Nephron progenitor cell (in vitro differentiated cells): ENCODE data around the gene PGGHG.

Experiments
- DNase-seq: peaks from one replicate; pipeline ENCODE4 v3.0.0; 2021
- H3K27ac Mint-ChIP-seq: 2 replicates; pipeline ENCODE4 v1.8.0; 2021; ENCODE audit warnings: mild to moderate bottlenecking, moderate library complexity, mixed read lengths
- H3K27me3 Mint-ChIP-seq: 2 replicates; pipeline ENCODE4 v1.8.0; 2021; ENCODE audit warnings: mild to moderate bottlenecking, low read depth, mixed read lengths; ENCODE audit not compliant: poor library complexity
- H3K36me3 Mint-ChIP-seq: 2 replicates; pipeline ENCODE4 v1.8.0; 2021; ENCODE audit warnings: low read depth, mixed read lengths
- H3K4me1 Mint-ChIP-seq: 2 replicates; pipeline ENCODE4 v1.8.0; 2021; ENCODE audit warnings: mixed read lengths
- H3K4me3 Mint-ChIP-seq: 2 replicates; pipeline ENCODE4 v1.8.0; 2021; ENCODE audit warnings: mild to moderate bottlenecking, moderate library complexity, mixed read lengths
- H3K9me3 Mint-ChIP-seq: 2 replicates; pipeline ENCODE4 v1.8.0; 2021; ENCODE audit warnings: mild to moderate bottlenecking, moderate library complexity, mixed read lengths
- CTCF ChIP-seq: fragments of 200-600 bp; sonication (generic); IDR thresholded peaks from 2 replicates; pipeline ENCODE4 v1.5.0; 2021; ENCODE audit warnings: antibody characterized with exemption

PGGHG gene

DNA sequence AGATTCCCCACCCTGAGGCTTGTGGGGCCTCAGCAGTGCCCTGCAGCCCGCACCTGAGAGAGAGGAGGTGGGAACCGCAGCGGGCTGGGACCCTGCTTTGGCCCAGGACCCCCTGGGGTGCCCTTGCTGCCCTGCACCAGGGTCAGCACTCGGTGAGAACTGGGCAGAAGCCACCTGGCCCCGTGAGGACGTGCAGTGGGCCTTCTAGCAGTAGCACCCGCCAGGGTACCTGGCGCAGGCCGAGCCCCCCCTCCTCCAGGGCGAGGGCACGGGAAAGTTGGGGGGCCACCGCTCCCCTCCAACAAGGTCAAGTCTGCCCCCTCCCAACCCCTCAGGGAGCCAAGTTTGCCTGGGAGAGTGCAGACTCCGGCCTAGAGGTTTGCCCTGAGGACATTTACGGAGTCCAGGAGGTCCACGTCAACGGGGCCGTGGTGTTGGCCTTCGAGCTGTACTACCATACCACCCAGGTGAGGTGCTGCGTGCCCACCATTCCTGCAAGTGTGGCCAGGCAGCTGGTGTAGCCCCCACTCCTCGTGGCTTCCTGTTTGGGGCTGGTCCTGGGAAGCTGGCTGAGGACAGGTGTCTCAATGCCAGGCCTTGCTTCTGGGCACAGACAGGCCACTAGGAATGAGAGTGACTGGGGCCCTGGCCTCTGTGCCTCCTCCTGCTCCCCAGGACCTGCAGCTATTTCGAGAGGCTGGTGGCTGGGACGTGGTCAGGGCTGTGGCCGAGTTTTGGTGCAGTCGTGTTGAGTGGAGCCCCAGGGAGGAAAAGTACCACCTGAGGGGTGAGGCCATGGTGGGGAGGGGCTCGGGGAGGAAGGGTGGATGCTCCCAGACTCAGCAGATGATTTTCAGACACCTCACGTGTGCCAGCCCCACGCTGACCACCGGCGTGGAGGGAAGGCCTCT is 3.5 kb downstream of the PGGHG start:
- DNase-seq: no peak
- peaks cover 44% of the 10 kb centered on the region for H3K4me1 Mint-ChIP-seq
- no peak overlapping the region for H3K27ac Mint-ChIP-seq
- no peaks in the 10 kb centered on the region for H3K9me3 Mint-ChIP-seq
- peaks cover 5% of the 10 kb centered on the region for H3K27me3 Mint-ChIP-seq
- H3K36me3 Mint-ChIP-seq: peaks cover 6% of the 10 kb centered on the region
- no peak for TF ChIP-seq CTCF
- H3K4me3 Mint-ChIP-seq: no peak overlapping the region

DNA sequence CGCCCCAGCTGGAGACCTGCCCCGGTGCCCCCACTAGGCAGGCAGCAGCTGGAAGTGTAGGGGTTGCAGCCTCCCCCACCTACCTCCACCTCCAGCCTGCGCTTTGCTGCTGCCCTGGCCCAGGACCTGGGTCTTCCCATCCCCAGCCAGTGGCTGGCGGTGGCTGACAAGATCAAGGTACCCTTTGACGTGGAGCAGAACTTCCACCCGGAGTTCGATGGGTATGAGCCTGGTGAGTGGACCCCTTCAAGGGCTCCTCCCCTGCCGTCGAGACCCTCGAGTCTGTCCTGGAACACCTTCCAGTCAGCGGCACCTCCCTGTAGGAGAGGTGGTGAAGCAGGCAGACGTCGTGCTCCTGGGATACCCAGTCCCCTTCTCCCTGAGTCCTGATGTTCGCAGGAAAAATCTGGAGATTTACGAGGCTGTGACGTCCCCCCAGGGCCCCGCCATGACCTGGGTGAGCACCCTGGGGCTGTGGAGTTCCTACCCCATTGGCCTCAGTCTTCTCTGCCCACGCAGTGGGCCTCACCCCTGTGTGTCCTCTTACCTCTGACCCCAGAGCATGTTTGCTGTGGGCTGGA is 4.4 kb downstream of the PGGHG start:
- no peaks in the 10 kb centered on the region for H3K27me3 Mint-ChIP-seq
- H3K4me1 Mint-ChIP-seq: peaks cover 46% of the 10 kb centered on the region
- no peak for TF ChIP-seq CTCF
- no peak overlapping the region for H3K4me3 Mint-ChIP-seq
- H3K27ac Mint-ChIP-seq: no peak overlapping the region
- no peak for DNase-seq
- H3K36me3 Mint-ChIP-seq: peaks cover 6% of the 10 kb centered on the region
- no peaks in the 10 kb centered on the region for H3K9me3 Mint-ChIP-seq

DNA sequence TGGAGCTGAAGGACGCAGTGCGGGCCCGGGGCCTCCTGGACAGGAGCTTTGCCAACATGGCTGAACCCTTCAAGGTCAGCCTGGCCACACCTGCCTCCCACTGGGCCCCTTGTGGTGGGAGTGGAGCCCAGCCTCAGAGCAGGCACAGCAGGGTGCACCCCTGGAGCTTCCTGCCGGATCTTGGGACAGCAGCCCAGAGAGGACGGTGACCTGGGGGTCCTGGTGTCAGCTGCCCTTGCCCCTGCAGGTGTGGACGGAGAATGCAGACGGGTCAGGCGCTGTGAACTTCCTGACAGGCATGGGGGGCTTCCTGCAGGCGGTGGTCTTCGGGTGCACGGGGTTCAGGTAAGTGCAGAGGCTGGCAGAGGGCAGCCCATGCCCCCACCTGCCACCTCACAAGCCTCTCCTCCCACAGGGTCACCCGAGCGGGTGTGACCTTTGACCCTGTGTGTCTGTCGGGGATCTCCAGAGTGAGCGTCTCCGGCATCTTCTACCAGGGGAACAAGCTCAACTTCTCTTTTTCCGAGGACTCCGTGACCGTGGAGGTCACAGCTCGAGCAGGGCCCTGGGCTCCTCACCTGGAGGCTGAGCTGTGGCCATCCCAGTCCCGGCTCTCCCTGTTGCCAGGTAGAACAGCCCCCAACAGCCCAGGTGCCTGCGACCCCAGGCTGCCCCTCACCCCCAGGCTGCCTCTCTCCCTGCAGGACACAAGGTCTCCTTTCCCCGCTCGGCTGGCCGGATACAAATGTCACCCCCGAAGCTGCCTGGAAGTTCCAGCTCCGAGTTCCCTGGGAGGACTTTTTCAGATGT is 5.1 kb downstream of the PGGHG start:
- H3K27ac Mint-ChIP-seq: no peak overlapping the region
- no peak for TF ChIP-seq CTCF
- H3K4me1 Mint-ChIP-seq: peaks cover 45% of the 10 kb centered on the region
- peaks cover 6% of the 10 kb centered on the region for H3K36me3 Mint-ChIP-seq
- no peak for DNase-seq
- no peak overlapping the region for H3K4me3 Mint-ChIP-seq
- H3K9me3 Mint-ChIP-seq: no peaks in the 10 kb centered on the region
- H3K27me3 Mint-ChIP-seq: no peaks in the 10 kb centered on the region

- no peaks in the 10 kb centered on the region for H3K27me3 Mint-ChIP-seq
- H3K9me3 Mint-ChIP-seq: no peaks in the 10 kb centered on the region
- H3K36me3 Mint-ChIP-seq: peaks cover 6% of the 10 kb centered on the region
- H3K4me3 Mint-ChIP-seq: no peak overlapping the region
- no peak for DNase-seq
- no peak for TF ChIP-seq CTCF
- H3K27ac Mint-ChIP-seq: no peak overlapping the region
- peaks cover 42% of the 10 kb centered on the region for H3K4me1 Mint-ChIP-seq
Observed at GRCh38 chr11:294780-295179, 5.9 kb downstream of the PGGHG start.

DNA sequence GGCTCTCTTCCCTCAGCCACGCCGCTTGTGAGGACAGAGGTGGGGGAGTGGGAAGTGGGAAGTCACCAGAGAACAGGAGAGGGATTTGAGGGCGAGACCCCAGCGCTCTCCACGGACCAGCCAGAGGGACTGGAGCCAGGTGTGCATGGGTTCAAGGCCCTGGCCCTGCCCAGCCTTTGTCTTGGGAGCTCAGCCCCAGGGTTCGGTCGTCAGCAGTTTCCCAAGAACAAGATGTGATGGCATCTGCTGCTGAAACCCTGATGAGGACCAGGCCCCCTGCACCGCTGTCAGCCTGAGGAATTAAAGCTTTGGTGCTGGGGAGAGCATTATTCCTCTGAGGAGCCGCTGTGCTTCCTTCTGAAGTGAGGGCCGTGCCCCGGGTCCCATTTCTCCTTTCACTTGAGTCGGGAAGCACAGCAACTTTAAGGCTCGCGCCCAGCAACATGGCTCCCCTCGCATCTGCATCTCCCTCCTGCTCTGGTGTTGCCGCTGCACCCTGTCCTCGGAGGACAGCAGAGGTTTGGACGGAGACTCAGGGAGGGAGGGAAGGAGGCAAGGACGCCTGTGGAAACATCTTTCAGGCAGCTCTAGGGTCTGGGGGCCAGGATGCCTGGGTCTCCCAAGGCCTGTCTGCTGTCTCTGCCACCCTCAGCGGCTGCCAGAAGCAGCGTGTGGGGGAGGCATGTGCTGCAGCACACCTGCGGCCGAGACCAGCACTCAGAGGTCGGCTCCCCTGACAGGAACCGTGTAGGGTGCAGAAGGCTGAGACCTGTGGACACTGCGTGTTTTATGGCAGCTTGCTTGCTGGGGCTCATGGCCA is 6.6 kb downstream of the PGGHG start:
- no peak for TF ChIP-seq CTCF
- Mint-ChIP-seq H3K27ac (no peak overlapping the region), H3K4me3 (no peak overlapping the region), H3K9me3 (no peaks in the 10 kb centered on the region), H3K36me3 (peaks cover 6% of the 10 kb centered on the region), H3K27me3 (no peaks in the 10 kb centered on the region), H3K4me1 (peaks cover 43% of the 10 kb centered on the region)
- DNase-seq: no peak
